Loucy (cell line): ENCODE data around the gene GABBR2.

ENCODE experiments used
- EZH2phosphoT487 ChIP-seq: fragments of 200-600 bp; IDR thresholded peaks from 2 replicates; pipeline ENCODE4 v1.6.1; 2018; ENCODE audit warnings: antibody characterized with exemption, mild to moderate bottlenecking, moderate library complexity, borderline replicate concordance
- TF ChIP-seq, protein P1 (sequence below): fragments of 200-600 bp; sonication (generic); conservative IDR thresholded peaks from 2 replicates; pipeline ENCODE4 v1.5.1; 2014; ENCODE audit warnings: mild to moderate bottlenecking, antibody characterized with exemption, low read length

DNA sequence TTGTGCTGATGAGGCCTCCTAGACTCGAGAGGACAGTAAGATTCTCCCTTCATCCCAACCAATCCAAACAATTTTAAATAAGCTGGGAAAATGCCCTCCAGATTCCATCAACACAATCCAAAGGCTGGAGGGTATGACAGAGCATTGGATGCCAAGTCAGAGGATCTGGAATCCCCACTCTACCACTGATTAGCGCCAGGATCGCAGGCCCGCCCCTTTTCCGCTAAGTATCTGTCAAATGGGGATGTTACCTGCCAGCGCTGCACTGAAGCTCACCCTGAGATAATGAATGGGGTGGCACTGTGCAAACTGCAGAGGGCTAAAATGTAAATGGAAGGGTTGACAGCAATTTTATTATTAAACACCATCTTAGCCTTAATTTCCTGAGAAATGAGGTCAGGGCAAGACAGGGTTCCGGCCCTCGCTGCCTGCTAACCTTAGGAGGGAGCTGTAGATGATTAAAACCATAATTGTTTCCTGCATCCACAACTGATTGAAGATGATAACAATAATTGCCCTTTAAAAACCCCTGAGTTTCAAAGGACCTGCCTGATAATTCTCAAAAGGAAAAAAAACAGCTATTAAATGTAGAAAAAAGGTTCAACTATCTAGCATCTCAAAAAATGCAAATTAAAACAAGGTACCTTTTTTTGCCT, 31.6 kb upstream of the GABBR2 start:
- TF ChIP-seq, protein P1, sequence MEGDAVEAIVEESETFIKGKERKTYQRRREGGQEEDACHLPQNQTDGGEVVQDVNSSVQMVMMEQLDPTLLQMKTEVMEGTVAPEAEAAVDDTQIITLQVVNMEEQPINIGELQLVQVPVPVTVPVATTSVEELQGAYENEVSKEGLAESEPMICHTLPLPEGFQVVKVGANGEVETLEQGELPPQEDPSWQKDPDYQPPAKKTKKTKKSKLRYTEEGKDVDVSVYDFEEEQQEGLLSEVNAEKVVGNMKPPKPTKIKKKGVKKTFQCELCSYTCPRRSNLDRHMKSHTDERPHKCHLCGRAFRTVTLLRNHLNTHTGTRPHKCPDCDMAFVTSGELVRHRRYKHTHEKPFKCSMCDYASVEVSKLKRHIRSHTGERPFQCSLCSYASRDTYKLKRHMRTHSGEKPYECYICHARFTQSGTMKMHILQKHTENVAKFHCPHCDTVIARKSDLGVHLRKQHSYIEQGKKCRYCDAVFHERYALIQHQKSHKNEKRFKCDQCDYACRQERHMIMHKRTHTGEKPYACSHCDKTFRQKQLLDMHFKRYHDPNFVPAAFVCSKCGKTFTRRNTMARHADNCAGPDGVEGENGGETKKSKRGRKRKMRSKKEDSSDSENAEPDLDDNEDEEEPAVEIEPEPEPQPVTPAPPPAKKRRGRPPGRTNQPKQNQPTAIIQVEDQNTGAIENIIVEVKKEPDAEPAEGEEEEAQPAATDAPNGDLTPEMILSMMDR = no peak
- peak; percentile 83; the same call in 1 of the 2 replicates for TF ChIP-seq EZH2phosphoT487
